HCT116 (cell line): Measurements from ENCODE around the gene WDR82. TPM values are rescaled to one million over a fixed set of nuclear protein-coding genes. Genes with fewer than 3 reads are reported as not detected.

Experiments used
- ATAC-seq: fragments of 200-7000 bp; cut with Tn5 transposase; 2 replicates; pipeline ENCODE4 v1.9.1; 2020; ENCODE audit warnings: mild to moderate bottlenecking, moderate library complexity
- BruUV-seq: library from RNA; stranded (reverse); fragments of 400-500 nt; replicated peaks from 2 replicates; lab custom pipeline; 2021; lab: Mats Ljungman, UMichigan
- CTCF ChIA-PET: fragments of 300-600 bp; sonication (Branson Sonifier 250); formaldehyde crosslinking; loops from one replicate; lab custom pipeline; 2021; ENCODE audit warnings: antibody characterized with exemption; lab: Charles Lee
- POLR2A ChIA-PET: fragments of 300-600, 350-600 bp; sonication (Branson Sonifier 250); formaldehyde crosslinking; loops from one replicate; lab custom pipeline; 2021; ENCODE audit warnings: antibody characterized with exemption; lab: Charles Lee
- RAD21 ChIA-PET, 2 experiments: fragments of 300-600 bp; sonication (Branson Sonifier 250); formaldehyde crosslinking; loops; one replicate each; lab custom pipeline; 2023; ENCODE audit warnings: low total read pairs in 2 of 2; ENCODE audit not compliant: uncharacterized antibody in 2 of 2, unreplicated experiment in 2 of 2, low non-redundant PET in 1 of 2; lab: Charles Lee
- DNase-seq: peaks from one replicate; pipeline ENCODE4 v3.0.0-alpha.2; 2010; ENCODE audit warnings: low read depth, low spot score
- H2AFZ ChIP-seq: fragments of 200-600 bp; shearing (Covaris generic), sonication (generic); 2 replicates; pipeline ENCODE4 v1.6.1; 2017; ENCODE audit warnings: low read depth, mixed run types, mixed read lengths, antibody characterized with exemption, low read length; ENCODE audit not compliant: poor library complexity, severe bottlenecking
- H3K27ac ChIP-seq: 2 replicates; pipeline ENCODE4 v1.5.1; 2012; ENCODE audit warnings: low read depth, low read length
- H3K27me3 ChIP-seq: fragments of 200-600 bp; sonication (generic); 2 replicates; pipeline ENCODE4 v1.6.1; 2016; ENCODE audit warnings: mixed run types, low read length, mixed read lengths; ENCODE audit not compliant: insufficient read depth
- H3K36me3 ChIP-seq, 2 experiments: fragments of 200-500 bp in 1 of 2; fragments of 200-600 bp in 1 of 2; sonication (Bioruptor generic) in 1 of 2; sonication (generic) in 1 of 2; 2 replicates each; pipeline versions ENCODE4 v1.5.1 to v1.6.1; 2014 to 2016; ENCODE audit warnings: low read length in 2 of 2, inconsistent platforms in 1 of 2, mixed read lengths in 1 of 2, mixed run types in 1 of 2; ENCODE audit not compliant: insufficient read depth in 2 of 2, control insufficient read depth in 1 of 2
- H3K4me1 ChIP-seq, 2 experiments: fragments of 200-600 bp in 1 of 2; sonication (generic) in 1 of 2; 2 replicates each; pipeline versions ENCODE4 v1.5.1 to v1.6.1; 2012 to 2017; ENCODE audit warnings: low read length in 2 of 2, inconsistent platforms in 1 of 2, mild to moderate bottlenecking in 1 of 2, mixed read lengths in 1 of 2, mixed run types in 1 of 2, moderate library complexity in 1 of 2; ENCODE audit not compliant: insufficient read depth in 2 of 2, control insufficient read depth in 1 of 2
- H3K4me2 ChIP-seq: fragments of 200-600 bp; sonication (generic); 2 replicates; pipeline ENCODE4 v1.6.1; 2017; ENCODE audit warnings: mixed run types, low read length, mixed read lengths
- H3K4me3 ChIP-seq, 2 experiments: fragments of 200-600 bp in 1 of 2; sonication (generic) in 1 of 2; replicated peaks in 1 of 2; 2 replicates each; pipeline ENCODE4 v1.5.1; 2011 to 2016; ENCODE audit warnings: low read length in 2 of 2, control low read depth in 1 of 2, low read depth in 1 of 2, mild to moderate bottlenecking in 1 of 2, mixed read lengths in 1 of 2, mixed run types in 1 of 2
- H3K79me2 ChIP-seq: fragments of 200-600 bp; sonication (generic); 2 replicates; pipeline ENCODE4 v1.6.1; 2017; ENCODE audit warnings: mild to moderate bottlenecking, mixed run types, low read length, moderate library complexity, mixed read lengths; ENCODE audit not compliant: insufficient read depth
- H3K9ac ChIP-seq: fragments of 200-600 bp; sonication (generic); 2 replicates; pipeline ENCODE4 v1.6.1; 2016; ENCODE audit warnings: low read length, mixed read lengths
- H3K9me2 ChIP-seq: fragments of 200-600 bp; sonication (generic), shearing (Covaris generic); 2 replicates; pipeline ENCODE4 v1.6.1; 2017; ENCODE audit warnings: mixed run types, mild to moderate bottlenecking, moderate library complexity; ENCODE audit not compliant: insufficient read depth
- H3K9me3 ChIP-seq, 2 experiments: fragments of 200-500 bp in 1 of 2; fragments of 200-600 bp in 1 of 2; sonication (Bioruptor generic) in 1 of 2; sonication (generic) in 1 of 2; 2 replicates each; pipeline ENCODE4 v1.6.1; 2014 to 2017; ENCODE audit warnings: low read length in 2 of 2, mixed read lengths in 2 of 2, inconsistent platforms in 1 of 2, low read depth in 1 of 2, mild to moderate bottlenecking in 1 of 2, mixed run types in 1 of 2, moderate library complexity in 1 of 2; ENCODE audit not compliant: control insufficient read depth in 1 of 2, insufficient read depth in 1 of 2
- H4K20me1 ChIP-seq: fragments of 200-600 bp; sonication (generic), shearing (Covaris generic); 2 replicates; pipeline ENCODE4 v1.6.1; 2017; ENCODE audit warnings: mixed run types, mild to moderate bottlenecking, moderate library complexity; ENCODE audit not compliant: insufficient read depth
- CBX3 ChIP-seq: IDR thresholded peaks from 2 replicates; pipeline ENCODE4 v1.6.1; 2012; ENCODE audit warnings: low read depth
- CTCF ChIP-seq, 3 experiments: fragments of 200-600 bp in 1 of 3; sonication (generic) in 1 of 3; IDR thresholded peaks in 2 of 3; conservative IDR thresholded peaks in 1 of 3; 2 replicates each; pipeline ENCODE4 v1.5.1; 2012 to 2017; ENCODE audit warnings: low read depth in 2 of 3, low read length in 2 of 3, antibody characterized with exemption in 1 of 3, borderline replicate concordance in 1 of 3, control low read depth in 1 of 3, mild to moderate bottlenecking in 1 of 3, mixed read lengths in 1 of 3, mixed run types in 1 of 3, moderate library complexity in 1 of 3; ENCODE audit not compliant: insufficient read depth in 1 of 3
- ELF1 ChIP-seq: IDR thresholded peaks from 2 replicates; pipeline ENCODE4 v1.6.1; 2012; ENCODE audit warnings: low read depth, borderline replicate concordance
- EZH2phosphoT487 ChIP-seq: fragments of 200-600 bp; IDR thresholded peaks from 2 replicates; pipeline ENCODE4 v1.6.1; 2018; ENCODE audit warnings: antibody characterized with exemption, borderline replicate concordance
- POLR2AphosphoS5 ChIP-seq: IDR thresholded peaks from 2 replicates; pipeline ENCODE4 v1.6.1; 2011; ENCODE audit warnings: mild to moderate bottlenecking, low read depth, low read length, moderate library complexity
- YY1 ChIP-seq: IDR thresholded peaks from 2 replicates; pipeline ENCODE4 v1.6.1; 2011; ENCODE audit warnings: low read length, low read depth, moderate library complexity, mild to moderate bottlenecking; ENCODE audit not compliant: insufficient replicate concordance; ENCODE audit errors: extremely low read depth
- intact Hi-C: fragments of 100-400 bp; cut with micrococcal nuclease; formaldehyde crosslinking; loops from 2 replicates; pipeline ENCODE4 v1.10.0; 2022
- total RNA-seq: library from RNA; stranded (reverse); gene quantifications from one replicate; pipeline ENCODE4 v1.2.1, GENCODE V29; 2021; ENCODE audit not compliant: unreplicated experiment
- TF ChIP-seq, protein P1 (sequence below): IDR thresholded peaks from 2 replicates; pipeline ENCODE4 v1.6.1; 2011; ENCODE audit warnings: mild to moderate bottlenecking, low read length, moderate library complexity; ENCODE audit not compliant: insufficient replicate concordance; ENCODE audit errors: extremely low read depth

WDR82 gene
- total RNA-seq, 1 experiment from 2014 or later, result 89.7 TPM

- Histone ChIP-seq H3K9me2 (no peaks in the 10 kb centered on the region), H3K79me2 (no peaks in the 10 kb centered on the region), H3K9me3 (no peaks in the 10 kb centered on the region), H2AFZ (no peak overlapping the region), H4K20me1 (no peaks in the 10 kb centered on the region), H3K27me3 (no peaks in the 10 kb centered on the region), H3K4me3 (no peak overlapping the region), H3K4me1 (peaks cover 21 to 42% of the 10 kb centered on the region in 2 experiments), H3K36me3 (no peaks in the 10 kb centered on the region), H3K4me2 (peak overlapping the region; percentile 28; the same call in 1 of the 2 replicates), H3K9ac (no peak overlapping the region), H3K27ac (no peak overlapping the region)
- ChIA-PET RAD21 (interaction anchor here (0.5 to 1.8 kb wide), 3 partner anchors 15 to 119 kb away, joined by 3 to 4 read pairs (median 3); partner anchors contain the start of gene TWF2 (in 1 of the 2)), CTCF (interaction anchor here (0.7 to 5.4 kb wide), 23 partner anchors 8 to 278 kb away, joined by 3 to 55 read pairs (median 4); partner anchors contain the start of genes GLYCTK, POC1A, TWF2 and WDR82), POLR2A (interaction anchor here (1.1 to 1.7 kb wide), 3 partner anchors 17 to 58 kb away, joined by 3 to 6 read pairs (median 3); partner anchors contain the start of gene WDR82)
- DNase-seq (peak; percentile 54), ATAC-seq (peak; percentile 72)
- no peak for TF ChIP-seq EZH2phosphoT487
- TF ChIP-seq, protein P1, sequence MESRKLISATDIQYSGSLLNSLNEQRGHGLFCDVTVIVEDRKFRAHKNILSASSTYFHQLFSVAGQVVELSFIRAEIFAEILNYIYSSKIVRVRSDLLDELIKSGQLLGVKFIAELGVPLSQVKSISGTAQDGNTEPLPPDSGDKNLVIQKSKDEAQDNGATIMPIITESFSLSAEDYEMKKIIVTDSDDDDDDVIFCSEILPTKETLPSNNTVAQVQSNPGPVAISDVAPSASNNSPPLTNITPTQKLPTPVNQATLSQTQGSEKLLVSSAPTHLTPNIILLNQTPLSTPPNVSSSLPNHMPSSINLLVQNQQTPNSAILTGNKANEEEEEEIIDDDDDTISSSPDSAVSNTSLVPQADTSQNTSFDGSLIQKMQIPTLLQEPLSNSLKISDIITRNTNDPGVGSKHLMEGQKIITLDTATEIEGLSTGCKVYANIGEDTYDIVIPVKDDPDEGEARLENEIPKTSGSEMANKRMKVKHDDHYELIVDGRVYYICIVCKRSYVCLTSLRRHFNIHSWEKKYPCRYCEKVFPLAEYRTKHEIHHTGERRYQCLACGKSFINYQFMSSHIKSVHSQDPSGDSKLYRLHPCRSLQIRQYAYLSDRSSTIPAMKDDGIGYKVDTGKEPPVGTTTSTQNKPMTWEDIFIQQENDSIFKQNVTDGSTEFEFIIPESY, result no peak
- TF ChIP-seq CTCF (IDR thresholded peaks at IDR 0.05 in 2 of 3, conservative IDR thresholded peaks at IDR 0.05 in 1 of 3; ENCODE audit: borderline replicate concordance in 1 of 3, insufficient read depth in 1 of 3, low read depth in 2 of 3, low read length in 2 of 3), result peak in 2 of 3 experiments; percentile 94 to 95; a peak in 4 of 6 replicates
- TF ChIP-seq YY1, result peak; percentile 70
- no peak for TF ChIP-seq POLR2AphosphoS5
- no peak for TF ChIP-seq CBX3
- no peak for TF ChIP-seq ELF1
- BruUV-seq, result no TSS peak
- intact Hi-C loops, result loop anchor here (2.0 kb wide), 1 partner anchor 220 kb away; no protein-coding TSS in a partner anchor
These were observed 57.9 kb downstream of the WDR82 start for GRCh38 chr3:52220380-52221026.
